ENCODE measurements around the gene SLC35A5.

- TF ChIP-seq POLR2A (IDR thresholded peaks at IDR 0.05; ENCODE audit: low read depth, low read length) (no peak), PAX5 (IDR thresholded peaks at IDR 0.05; ENCODE audit: insufficient read depth, low read length, severe bottlenecking) (no peak), POLR2AphosphoS5 (IDR thresholded peaks at IDR 0.05; ENCODE audit: low read depth, low read length) (no peak)
These were observed 33.0 kb downstream of the SLC35A5 start for GRCh38 chr3:112594856-112595255.
